MM.1S (cell line): ENCODE results near the gene ABCC3.

Experiments
- EZH2 ChIP-seq: fragments of 300-600 bp; sonication (generic); optimal IDR thresholded peaks from 2 replicates; pipeline ENCODE3; 2017; ENCODE audit warnings: low read depth, mild to moderate bottlenecking, antibody characterized with exemption, low read length, mixed read lengths
- TF ChIP-seq, protein P1 (sequence below): fragments of 300-600 bp; sonication (generic); IDR thresholded peaks from 2 replicates; pipeline ENCODE4 v1.5.1; 2016; ENCODE audit warnings: antibody characterized with exemption, low read length, mixed read lengths

DNA sequence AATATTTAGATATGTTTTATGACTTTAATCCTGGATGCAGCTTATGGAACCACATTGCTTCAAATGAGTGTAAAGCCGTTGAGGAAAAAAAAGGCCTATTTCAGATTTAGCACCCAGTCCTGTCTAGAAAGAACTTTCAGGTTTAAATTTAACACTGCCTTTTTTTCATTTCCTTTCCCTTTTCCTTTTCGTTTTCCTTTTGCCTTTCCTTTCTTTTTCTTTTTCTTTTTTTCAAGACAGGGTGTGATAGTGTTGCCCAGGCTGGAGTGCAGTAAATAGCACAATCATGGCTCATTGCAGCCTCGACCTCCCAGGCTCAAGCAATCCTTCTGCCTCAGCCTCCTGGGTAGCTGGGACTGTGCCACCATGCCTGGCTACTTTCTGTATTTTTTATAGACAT lies 100.6 kb downstream of the ABCC3 start:
- TF ChIP-seq, protein P1, sequence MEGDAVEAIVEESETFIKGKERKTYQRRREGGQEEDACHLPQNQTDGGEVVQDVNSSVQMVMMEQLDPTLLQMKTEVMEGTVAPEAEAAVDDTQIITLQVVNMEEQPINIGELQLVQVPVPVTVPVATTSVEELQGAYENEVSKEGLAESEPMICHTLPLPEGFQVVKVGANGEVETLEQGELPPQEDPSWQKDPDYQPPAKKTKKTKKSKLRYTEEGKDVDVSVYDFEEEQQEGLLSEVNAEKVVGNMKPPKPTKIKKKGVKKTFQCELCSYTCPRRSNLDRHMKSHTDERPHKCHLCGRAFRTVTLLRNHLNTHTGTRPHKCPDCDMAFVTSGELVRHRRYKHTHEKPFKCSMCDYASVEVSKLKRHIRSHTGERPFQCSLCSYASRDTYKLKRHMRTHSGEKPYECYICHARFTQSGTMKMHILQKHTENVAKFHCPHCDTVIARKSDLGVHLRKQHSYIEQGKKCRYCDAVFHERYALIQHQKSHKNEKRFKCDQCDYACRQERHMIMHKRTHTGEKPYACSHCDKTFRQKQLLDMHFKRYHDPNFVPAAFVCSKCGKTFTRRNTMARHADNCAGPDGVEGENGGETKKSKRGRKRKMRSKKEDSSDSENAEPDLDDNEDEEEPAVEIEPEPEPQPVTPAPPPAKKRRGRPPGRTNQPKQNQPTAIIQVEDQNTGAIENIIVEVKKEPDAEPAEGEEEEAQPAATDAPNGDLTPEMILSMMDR: no peak
- TF ChIP-seq EZH2: no peak
